Transverse colon (tissue), 4 donors: ENCODE data around the gene CUL7.
A peak's percentile ranks its signal among the peaks of the same experiment; 100 is the strongest.

Experiments
- CTCF ChIP-seq, 5 experiments: fragments of 200-600 bp in 3 of 5; fragments of 450-650 bp in 2 of 5; sonication (generic) in 3 of 5; IDR thresholded peaks; 1 replicate in 2 of 5; 2 replicates in 3 of 5; pipeline ENCODE4 v1.5.1; 2016 to 2017; ENCODE audit warnings: antibody characterized with exemption in 5 of 5, inconsistent platforms in 3 of 5, mild to moderate bottlenecking in 2 of 5, moderate library complexity in 1 of 5
- POLR2A ChIP-seq: fragments of 450-650 bp; IDR thresholded peaks from one replicate; pipeline ENCODE4 v1.6.1; 2016; ENCODE audit warnings: antibody characterized with exemption, mild to moderate bottlenecking, moderate library complexity
- POLR2AphosphoS5 ChIP-seq, 3 donors: sonication (generic); formaldehyde crosslinking; IDR thresholded peaks; one replicate each; pipeline ENCODE4 v1.6.1; 2016; ENCODE audit warnings: antibody characterized with exemption in 3 of 3

GRCh38 chr6:43093436-43094289 is 40.0 kb upstream of the CUL7 start:
- peak in 1 of 5 experiments; percentile 12 for TF ChIP-seq CTCF (IDR thresholded peaks at IDR 0.05)
- TF ChIP-seq POLR2A: no peak
- no peak for TF ChIP-seq POLR2AphosphoS5 (IDR thresholded peaks at IDR 0.05)
